ENCODE data around the gene SPOCK3. TPM values are rescaled to one million over a fixed set of nuclear protein-coding genes. Genes with fewer than 3 reads are reported as not detected.

SPOCK3 gene
- polyA plus RNA-seq, 3 donors, result 0.31 to 1.9 (median 1.2) TPM

- WGBS (ENCODE audit: insufficient coverage), result no CpG with 5 or more reads among the region's 2 CpGs
- no peak for TF ChIP-seq CTCF (IDR thresholded peaks at IDR 0.05)
- no peak overlapping the region for H3K4me3 Mint-ChIP-seq
- H3K4me2 ChIP-seq (replicated peaks; ENCODE audit: extremely low read depth, low read length, poor library complexity, severe bottlenecking), result no peak overlapping the region
- H3K27ac Mint-ChIP-seq, result no peak overlapping the region
- no peak overlapping the region for H3K4me3 ChIP-seq (replicated peaks in 1 of 3; ENCODE audit: low read depth in 2 of 3, low read length in 3 of 3)
- no peaks in the 10 kb centered on the region for H3K27me3 ChIP-seq (ENCODE audit: control insufficient read depth in 2 of 2, insufficient read depth in 2 of 2, low read length in 2 of 2)
- no peaks in the 10 kb centered on the region for H3K27me3 Mint-ChIP-seq (ENCODE audit: low read depth in 3 of 3)
- H4K20me1 ChIP-seq (ENCODE audit: insufficient read depth, low read length), result no peaks in the 10 kb centered on the region
- H3K9me3 ChIP-seq (replicated peaks in 1 of 2; ENCODE audit: control insufficient read depth in 1 of 2, insufficient read depth in 1 of 2, low read length in 2 of 2), result peaks cover 0 to 10% of the 10 kb centered on the region in 2 donors
- no peaks in the 10 kb centered on the region for H3K4me1 Mint-ChIP-seq
- no peak overlapping the region for H3K9ac ChIP-seq (ENCODE audit: insufficient read depth, low read length, poor library complexity, severe bottlenecking)
- intact Hi-C loops (cut with micrococcal nuclease), result no loop called here
- no peaks in the 10 kb centered on the region for H3K36me3 ChIP-seq (replicated peaks in 1 of 2; ENCODE audit: control insufficient read depth in 1 of 2, insufficient read depth in 2 of 2, low read length in 2 of 2)
- no peak overlapping the region for H2AFZ ChIP-seq (ENCODE audit: insufficient read depth, low read depth, low read length, poor library complexity, severe bottlenecking)
- H3K79me2 ChIP-seq (ENCODE audit: insufficient read depth, low read length), result no peaks in the 10 kb centered on the region
- H3K36me3 Mint-ChIP-seq, result no peaks in the 10 kb centered on the region
- H3K27ac ChIP-seq (ENCODE audit: low read depth in 1 of 2, low read length in 2 of 2), result no peak overlapping the region
- no peak for DNase-seq
- no peaks in the 10 kb centered on the region for H3K4me1 ChIP-seq (ENCODE audit: control insufficient read depth in 1 of 2, insufficient read depth in 2 of 2, low read length in 2 of 2)
- peaks cover 2 to 28% (median 8%) of the 10 kb centered on the region in 7 donors for H3K9me3 Mint-ChIP-seq
Observed at GRCh38 chr4:166965562-166965961, 268.7 kb downstream of the SPOCK3 start.

GRCh38 chr4:166957451-166957850 is 276.8 kb downstream of the SPOCK3 start:
- Histone ChIP-seq H3K9me3 (replicated peaks in 1 of 2; ENCODE audit: control insufficient read depth in 1 of 2, insufficient read depth in 1 of 2, low read length in 2 of 2) (peaks cover 6 to 12% of the 10 kb centered on the region in 2 donors), H3K4me2 (replicated peaks; ENCODE audit: extremely low read depth, low read length, poor library complexity, severe bottlenecking) (no peak overlapping the region), H3K79me2 (ENCODE audit: insufficient read depth, low read length) (no peaks in the 10 kb centered on the region), H3K36me3 (replicated peaks in 1 of 2; ENCODE audit: control insufficient read depth in 1 of 2, insufficient read depth in 2 of 2, low read length in 2 of 2) (no peaks in the 10 kb centered on the region), H3K27ac (ENCODE audit: low read depth in 1 of 2, low read length in 2 of 2) (no peak overlapping the region), H3K9ac (ENCODE audit: insufficient read depth, low read length, poor library complexity, severe bottlenecking) (no peak overlapping the region), H4K20me1 (ENCODE audit: insufficient read depth, low read length) (no peaks in the 10 kb centered on the region), H2AFZ (ENCODE audit: insufficient read depth, low read depth, low read length, poor library complexity, severe bottlenecking) (no peak overlapping the region), H3K4me3 (replicated peaks in 1 of 3; ENCODE audit: low read depth in 2 of 3, low read length in 3 of 3) (no peak overlapping the region), H3K4me1 (ENCODE audit: control insufficient read depth in 1 of 2, insufficient read depth in 2 of 2, low read length in 2 of 2) (no peaks in the 10 kb centered on the region), H3K27me3 (ENCODE audit: control insufficient read depth in 2 of 2, insufficient read depth in 2 of 2, low read length in 2 of 2) (no peaks in the 10 kb centered on the region)
- H3K36me3 Mint-ChIP-seq, result no peaks in the 10 kb centered on the region
- H3K4me3 Mint-ChIP-seq, result no peak overlapping the region
- 100% methylated on average over 1 of the region's 1 CpG for WGBS (ENCODE audit: insufficient coverage)
- no peak for TF ChIP-seq CTCF (IDR thresholded peaks at IDR 0.05)
- H3K27ac Mint-ChIP-seq, result no peak overlapping the region
- H3K4me1 Mint-ChIP-seq, result no peaks in the 10 kb centered on the region
- peaks cover 3 to 14% (median 8%) of the 10 kb centered on the region in 7 donors for H3K9me3 Mint-ChIP-seq
- peaks cover 0 to 2% (median 0%) of the 10 kb centered on the region in 3 donors for H3K27me3 Mint-ChIP-seq (ENCODE audit: low read depth in 3 of 3)
- intact Hi-C loops (cut with micrococcal nuclease), result no loop called here
- no peak for DNase-seq

All from CD14-positive monocyte (primary cell).